A549 treated with ZK216348 at 1 μM for 4 hours (cell line): ENCODE data around the gene KATNB1. TPM values are rescaled to one million over a fixed set of nuclear protein-coding genes. Genes with fewer than 3 reads are reported as not detected.

Experiments used
- total RNA-seq: library from RNA; stranded (reverse); fragments of 200-300 nt; extraction: Qiagen RNA extraction; gene quantifications from 5 replicates; pipeline ENCODE4 v1.2.3, GENCODE V29; 2022; ENCODE audit warnings: low read depth

Gene KATNB1, protein sequence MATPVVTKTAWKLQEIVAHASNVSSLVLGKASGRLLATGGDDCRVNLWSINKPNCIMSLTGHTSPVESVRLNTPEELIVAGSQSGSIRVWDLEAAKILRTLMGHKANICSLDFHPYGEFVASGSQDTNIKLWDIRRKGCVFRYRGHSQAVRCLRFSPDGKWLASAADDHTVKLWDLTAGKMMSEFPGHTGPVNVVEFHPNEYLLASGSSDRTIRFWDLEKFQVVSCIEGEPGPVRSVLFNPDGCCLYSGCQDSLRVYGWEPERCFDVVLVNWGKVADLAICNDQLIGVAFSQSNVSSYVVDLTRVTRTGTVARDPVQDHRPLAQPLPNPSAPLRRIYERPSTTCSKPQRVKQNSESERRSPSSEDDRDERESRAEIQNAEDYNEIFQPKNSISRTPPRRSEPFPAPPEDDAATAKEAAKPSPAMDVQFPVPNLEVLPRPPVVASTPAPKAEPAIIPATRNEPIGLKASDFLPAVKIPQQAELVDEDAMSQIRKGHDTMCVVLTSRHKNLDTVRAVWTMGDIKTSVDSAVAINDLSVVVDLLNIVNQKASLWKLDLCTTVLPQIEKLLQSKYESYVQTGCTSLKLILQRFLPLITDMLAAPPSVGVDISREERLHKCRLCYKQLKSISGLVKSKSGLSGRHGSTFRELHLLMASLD
- total RNA-seq, result 13.5 to 19.6 TPM (median 18.0 TPM) in 5 replicates

DNA sequence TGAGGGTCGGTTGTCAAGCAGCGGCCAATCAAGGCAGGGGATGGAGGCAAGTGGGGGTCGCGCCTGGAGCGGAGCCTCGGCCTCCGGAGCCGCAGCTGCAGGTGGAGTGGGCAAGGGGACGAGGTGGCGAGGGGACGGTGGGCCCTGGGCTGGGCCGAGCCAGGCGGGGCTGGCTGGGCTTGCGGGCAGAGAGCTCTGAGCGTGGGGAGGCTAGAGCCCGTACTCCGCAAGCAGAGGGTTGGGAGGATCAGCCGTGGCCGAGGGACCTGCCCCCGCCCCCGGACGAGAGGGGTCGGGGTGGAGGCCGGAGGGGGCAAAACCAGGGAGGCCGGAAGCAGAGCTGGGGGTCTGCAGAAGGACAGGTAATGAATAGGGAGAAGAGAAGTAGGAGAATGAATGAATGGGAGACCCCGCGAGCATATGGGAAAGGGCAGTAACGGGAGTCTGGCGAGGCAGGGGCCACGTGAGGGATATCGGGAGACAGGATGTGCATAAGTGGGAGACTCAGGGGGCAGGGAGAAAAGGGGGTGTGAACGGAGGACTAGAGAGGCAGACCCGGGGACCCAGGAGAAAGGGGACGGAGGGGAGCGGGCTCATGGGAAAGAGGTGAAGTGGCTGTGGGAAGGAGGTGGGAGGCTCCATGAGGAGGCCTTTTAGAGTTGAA is at the start of gene KATNB1:
KATNB1 (plus strand) TSS at position 16 of the 664 bp plus-strand sequence. CDS start 1,474 bp downstream, outside the sequence.

DNA sequence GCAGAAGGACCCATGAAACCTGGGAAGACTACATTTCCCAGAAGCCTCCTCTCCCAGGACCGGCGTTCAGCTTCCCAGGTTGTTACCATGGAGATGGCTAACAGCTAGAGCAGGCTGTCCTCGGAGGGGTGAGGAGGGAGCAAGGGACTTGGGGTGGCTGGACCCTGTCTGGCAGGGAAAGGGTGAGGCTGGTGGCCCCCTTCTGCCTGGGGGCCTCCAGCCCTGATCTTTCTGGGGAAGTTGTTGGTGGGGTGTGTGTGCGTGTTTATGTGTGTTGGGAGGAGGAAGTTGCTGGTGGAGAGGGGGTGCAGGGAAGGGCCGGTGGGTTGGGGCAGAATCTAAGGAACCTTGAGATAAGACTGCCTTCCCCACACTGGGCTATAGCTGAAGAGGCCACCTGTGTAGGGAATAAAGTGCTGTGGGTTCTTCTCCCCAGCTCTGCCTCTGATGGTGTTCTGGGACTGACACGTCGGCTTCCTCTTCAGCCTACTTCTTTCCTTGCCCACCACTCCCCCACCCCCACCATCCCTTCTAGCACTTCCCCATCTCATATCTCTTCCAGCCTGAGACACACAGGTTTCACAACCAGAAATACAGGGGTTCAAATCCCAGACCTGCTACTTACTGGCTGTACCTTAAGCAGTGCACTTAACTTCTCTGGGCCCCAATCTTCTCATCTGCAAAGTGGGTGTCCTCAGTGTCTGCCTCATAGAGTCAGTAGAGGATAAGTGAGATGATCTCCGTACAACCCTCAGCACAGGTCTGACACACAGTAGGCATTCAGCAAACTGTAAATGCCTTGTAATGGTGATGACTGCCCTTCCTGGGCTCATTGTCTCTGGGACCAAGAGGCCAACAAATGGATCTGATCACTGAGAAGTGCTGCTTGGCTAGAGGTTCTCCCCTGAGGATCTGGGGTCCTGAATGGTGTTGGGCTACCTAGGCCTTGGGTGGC is 40.6 kb upstream of the KATNB1 start, which contains the start of gene DRC7:
DRC7 (plus strand) TSS at position 82 of the 955 bp plus-strand sequence. CDS start 3,144 bp downstream, outside the sequence.

DNA sequence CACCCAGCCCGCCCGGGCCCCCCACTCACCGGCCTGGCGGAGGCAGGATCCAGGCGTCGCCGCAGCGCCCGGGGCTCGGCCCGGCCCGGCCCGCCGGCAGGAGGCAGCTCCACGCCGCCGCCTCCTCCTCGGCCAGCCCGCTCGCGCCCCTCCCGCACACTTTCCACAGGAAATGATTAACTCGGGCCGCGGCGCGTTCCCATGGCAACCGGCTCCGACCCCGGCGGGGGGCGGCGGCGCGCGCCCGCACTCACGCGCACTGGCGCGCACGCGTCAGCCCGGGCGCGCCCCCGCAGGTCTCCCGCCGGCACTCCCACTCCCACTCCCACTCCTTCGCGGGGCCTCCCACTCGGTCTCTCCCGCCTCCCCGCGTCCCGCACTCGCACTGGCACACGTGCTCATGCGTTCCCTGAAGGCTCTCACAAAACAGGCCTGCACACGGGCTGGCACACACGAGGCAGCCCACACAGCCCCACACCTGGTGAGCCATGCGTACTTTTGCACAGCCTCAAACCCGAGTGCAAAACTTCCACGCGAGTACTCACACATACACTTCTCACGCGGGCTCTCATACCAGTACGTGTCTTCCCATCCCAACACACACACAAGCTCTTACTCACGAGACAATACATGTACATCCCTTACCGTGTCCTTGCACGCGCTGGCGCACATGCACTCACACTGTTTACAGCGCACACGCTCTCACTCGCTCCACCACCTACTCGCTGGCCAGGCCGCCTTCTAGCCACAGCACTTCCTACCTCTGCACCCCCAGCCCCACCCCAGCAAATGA is 67.0 kb downstream of the KATNB1 start, which contains the start of gene KIFC3:
KIFC3 (minus strand) TSS at position 151 of the 793 bp plus-strand sequence. CDS start 4,248 bp downstream, outside the sequence.

Other genes starting within 250 kb of the KATNB1 start
- 26.4 to 50.2 TPM (median 40.8 TPM) in 5 replicates for gene DOK4, start 249.3 kb upstream of the KATNB1 start, total RNA-seq
- 4.2 to 11.8 TPM (median 8.6 TPM) in 5 replicates for gene CCDC102A, start 199.2 kb upstream of the KATNB1 start, total RNA-seq
- gene ADGRG5, start 193.1 kb upstream of the KATNB1 start, total RNA-seq, result 0.07 to 0.22 TPM (median 0.17 TPM) in 3 of 5 replicates, not detected in the others
- gene ADGRG1, start 107.1 kb upstream of the KATNB1 start, total RNA-seq, result 101 to 249 TPM (median 188 TPM) in 5 replicates
- 0.37 to 0.57 TPM (median 0.49 TPM) in 5 replicates for gene ADGRG3, start 67.5 kb upstream of the KATNB1 start, total RNA-seq
- 0.19 to 0.48 TPM in 2 of 5 replicates, not detected in the others for gene DRC7, start 41.0 kb upstream of the KATNB1 start, total RNA-seq
- gene KIFC3, start 66.7 kb downstream of the KATNB1 start, total RNA-seq, result 103 to 185 TPM (median 173 TPM) in 5 replicates
- gene CNGB1, start 235.4 kb downstream of the KATNB1 start, total RNA-seq, result 0.22 to 0.33 TPM (median 0.29 TPM) in 4 of 5 replicates, not detected in the other